Keratinocyte (primary cell): Measurements from ENCODE around the gene RASSF1. TPM values are rescaled to one million over a fixed set of nuclear protein-coding genes. Genes with fewer than 3 reads are reported as not detected.
A peak's percentile ranks its signal among the peaks of the same experiment; 100 is the strongest.

Experiments
- DNase-seq: peaks from one replicate; pipeline ENCODE4 v3.0.0-alpha.2; 2011; ENCODE audit warnings: low read depth, missing footprints, low spot score
- FAIRE-seq: peaks from 2 replicates; lab custom pipeline; 2011; peaks lifted over from hg19 to GRCh38; lab: Jason Lieb, UNC
- H2AFZ ChIP-seq: 2 replicates; pipeline ENCODE4 v1.6.0; 2012; ENCODE audit warnings: low read length, control low read depth, inconsistent platforms; ENCODE audit not compliant: control insufficient read depth
- H3K27ac ChIP-seq: 2 replicates; pipeline ENCODE4 v1.5.1; 2011; ENCODE audit warnings: low read length; ENCODE audit not compliant: control insufficient read depth, insufficient read depth
- H3K27me3 ChIP-seq: 3 replicates; pipeline ENCODE4 v1.6.0; 2011; ENCODE audit warnings: low read length; ENCODE audit not compliant: control insufficient read depth, insufficient read depth; ENCODE audit errors: extremely low read depth
- H3K36me3 ChIP-seq, 2 experiments: 2 replicates in 1 of 2; 3 replicates in 1 of 2; pipeline ENCODE4 v1.5.1; 2011; ENCODE audit warnings: low read length in 2 of 2, mild to moderate bottlenecking in 1 of 2; ENCODE audit not compliant: control insufficient read depth in 2 of 2, insufficient read depth in 2 of 2; ENCODE audit errors: extremely low read depth in 1 of 2
- H3K4me1 ChIP-seq: 3 replicates; pipeline ENCODE4 v1.5.1; 2011; ENCODE audit warnings: low read length; ENCODE audit not compliant: control insufficient read depth, insufficient read depth; ENCODE audit errors: extremely low read depth
- H3K4me2 ChIP-seq: 3 replicates; pipeline ENCODE4 v1.6.0; 2011; ENCODE audit warnings: low read depth, low read length; ENCODE audit not compliant: control insufficient read depth, insufficient read depth; ENCODE audit errors: extremely low read depth
- H3K4me3 ChIP-seq, 3 experiments: fragments of 200-600 bp in 1 of 3; sonication (generic) in 1 of 3; 2 replicates in 2 of 3; 3 replicates in 1 of 3; pipeline ENCODE4 v1.5.1; 2011 to 2016; ENCODE audit warnings: low read length in 3 of 3, mild to moderate bottlenecking in 3 of 3, control low read depth in 2 of 3, inconsistent platforms in 1 of 3, low read depth in 1 of 3, mixed read lengths in 1 of 3, mixed run types in 1 of 3, moderate library complexity in 1 of 3; ENCODE audit not compliant: control insufficient read depth in 2 of 3, insufficient read depth in 2 of 3; ENCODE audit errors: extremely low read depth in 1 of 3
- H3K79me2 ChIP-seq: 2 replicates; pipeline ENCODE4 v1.6.0; 2012; ENCODE audit warnings: low read length; ENCODE audit not compliant: control insufficient read depth, insufficient read depth
- H3K9ac ChIP-seq: 3 replicates; pipeline ENCODE4 v1.6.0; 2011; ENCODE audit warnings: low read length; ENCODE audit not compliant: control insufficient read depth, insufficient read depth; ENCODE audit errors: extremely low read depth
- H3K9me1 ChIP-seq: 3 replicates; pipeline ENCODE4 v1.6.0; 2011; ENCODE audit warnings: low read length; ENCODE audit not compliant: control insufficient read depth, insufficient read depth; ENCODE audit errors: extremely low read depth
- H3K9me3 ChIP-seq: 2 replicates; pipeline ENCODE4 v1.5.1; 2012; ENCODE audit warnings: low read depth, low read length; ENCODE audit not compliant: control insufficient read depth
- H4K20me1 ChIP-seq: 3 replicates; pipeline ENCODE4 v1.6.0; 2011; ENCODE audit warnings: low read length; ENCODE audit not compliant: control insufficient read depth, insufficient read depth; ENCODE audit errors: extremely low read depth
- EZH2 ChIP-seq: IDR thresholded peaks from one replicate; pipeline ENCODE4 v1.6.1; 2012; ENCODE audit warnings: inconsistent platforms, mild to moderate bottlenecking, low read length, moderate library complexity
- dilution Hi-C: fragments of 300-500 bp; cut with MboI; formaldehyde crosslinking; loops from one replicate; pipeline ENCODE4 v1.7.0; 2020; ENCODE audit warnings: low sequenced_read_pairs; ENCODE audit not compliant: extremely low pct_ligation_motif_present
- polyA plus RNA-seq, 5 experiments: library from polyadenylated mRNA; depleted of rRNA in 3 of 5; stranded (reverse) in 3 of 5; stranded (forward) in 1 of 5; unstranded in 1 of 5; fragments of >200 nt; gene quantifications; 1 replicate in 1 of 5; 2 replicates in 3 of 5; 3 replicates in 1 of 5; pipeline versions ENCODE4 v1.2.1 to v1.2.3, GENCODE V29; 2011 to 2012; ENCODE audit warnings: missing spikeins in 2 of 5, low read depth in 1 of 5, low replicate concordance in 1 of 5
- TF ChIP-seq, protein P1 (sequence below), 3 experiments: IDR thresholded peaks in 1 of 3; conservative IDR thresholded peaks in 1 of 3; optimal IDR thresholded peaks in 1 of 3; 2 replicates in 2 of 3; 3 replicates in 1 of 3; pipeline versions ENCODE3 to v1.5.1; 2011; ENCODE audit warnings: low read length in 3 of 3, mild to moderate bottlenecking in 3 of 3, moderate library complexity in 2 of 3, control low read depth in 1 of 3, inconsistent platforms in 1 of 3; ENCODE audit not compliant: insufficient read depth in 2 of 3; ENCODE audit errors: extremely low read depth in 1 of 3

The RASSF1 gene
- polyA plus RNA-seq, 1 donor (not counting 4 experiments of a cell fraction or from before 2014, with no cell fraction given) = 28.5 TPM

DNA sequence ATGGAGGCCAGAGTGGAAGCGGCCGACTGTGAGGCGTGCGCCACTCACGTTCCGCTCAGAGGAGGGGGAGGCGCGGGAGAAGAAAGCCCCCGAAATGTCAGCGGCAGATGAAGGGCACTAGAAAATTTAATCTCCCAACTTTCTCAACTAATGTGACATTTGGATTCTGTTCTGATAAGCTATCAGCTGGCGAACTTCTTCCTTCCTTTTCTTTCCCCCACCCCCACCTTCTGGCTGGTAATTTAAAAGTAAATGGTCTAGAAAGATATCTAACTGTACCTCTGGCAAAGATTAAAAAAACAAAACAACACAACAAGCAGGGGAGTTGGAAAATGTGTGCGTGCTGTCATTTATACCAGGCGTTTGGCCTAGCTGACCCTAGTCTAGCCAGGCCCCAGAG is 45.1 kb upstream of the RASSF1 start:
- peaks cover 34% of the 10 kb centered on the region for H3K27me3 ChIP-seq
- H4K20me1 ChIP-seq = peaks cover 2% of the 10 kb centered on the region
- no peaks in the 10 kb centered on the region for H3K36me3 ChIP-seq
- peaks cover 4% of the 10 kb centered on the region for H3K4me1 ChIP-seq
- no peak overlapping the region for H3K27ac ChIP-seq
- H3K9me3 ChIP-seq = no peaks in the 10 kb centered on the region
- H3K9me1 ChIP-seq = no peaks in the 10 kb centered on the region
- TF ChIP-seq EZH2 = no peak
- TF ChIP-seq, protein P1, sequence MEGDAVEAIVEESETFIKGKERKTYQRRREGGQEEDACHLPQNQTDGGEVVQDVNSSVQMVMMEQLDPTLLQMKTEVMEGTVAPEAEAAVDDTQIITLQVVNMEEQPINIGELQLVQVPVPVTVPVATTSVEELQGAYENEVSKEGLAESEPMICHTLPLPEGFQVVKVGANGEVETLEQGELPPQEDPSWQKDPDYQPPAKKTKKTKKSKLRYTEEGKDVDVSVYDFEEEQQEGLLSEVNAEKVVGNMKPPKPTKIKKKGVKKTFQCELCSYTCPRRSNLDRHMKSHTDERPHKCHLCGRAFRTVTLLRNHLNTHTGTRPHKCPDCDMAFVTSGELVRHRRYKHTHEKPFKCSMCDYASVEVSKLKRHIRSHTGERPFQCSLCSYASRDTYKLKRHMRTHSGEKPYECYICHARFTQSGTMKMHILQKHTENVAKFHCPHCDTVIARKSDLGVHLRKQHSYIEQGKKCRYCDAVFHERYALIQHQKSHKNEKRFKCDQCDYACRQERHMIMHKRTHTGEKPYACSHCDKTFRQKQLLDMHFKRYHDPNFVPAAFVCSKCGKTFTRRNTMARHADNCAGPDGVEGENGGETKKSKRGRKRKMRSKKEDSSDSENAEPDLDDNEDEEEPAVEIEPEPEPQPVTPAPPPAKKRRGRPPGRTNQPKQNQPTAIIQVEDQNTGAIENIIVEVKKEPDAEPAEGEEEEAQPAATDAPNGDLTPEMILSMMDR (optimal IDR thresholded peaks at IDR 0.05 in 1 of 3, IDR thresholded peaks at IDR 0.05 in 1 of 3, conservative IDR thresholded peaks at IDR 0.05 in 1 of 3; ENCODE audit: extremely low read depth in 1 of 3, insufficient read depth in 2 of 3, low read length in 3 of 3) = no peak
- no peaks in the 10 kb centered on the region for H3K79me2 ChIP-seq
- H3K9ac ChIP-seq = no peak overlapping the region
- no peak for FAIRE-seq
- H3K4me2 ChIP-seq = no peak overlapping the region
- no peak overlapping the region for H3K4me3 ChIP-seq
- no peak overlapping the region for H2AFZ ChIP-seq
- DNase-seq = no peak
- dilution Hi-C loops = no loop called here

- no peak overlapping the region for H3K9ac ChIP-seq
- no peak for FAIRE-seq
- dilution Hi-C loops = no loop called here
Observed at GRCh38 chr3:50383750-50384149, 43.1 kb upstream of the RASSF1 start.

More at GRCh38 chr3:50383750-50384149, 43.1 kb upstream of the RASSF1 start:
- H3K9me3 ChIP-seq = no peaks in the 10 kb centered on the region
- H4K20me1 ChIP-seq = peaks cover 3% of the 10 kb centered on the region
- H3K36me3 ChIP-seq = no peaks in the 10 kb centered on the region
- TF ChIP-seq EZH2 = no peak
- TF ChIP-seq, protein P1 (optimal IDR thresholded peaks at IDR 0.05 in 1 of 3, IDR thresholded peaks at IDR 0.05 in 1 of 3, conservative IDR thresholded peaks at IDR 0.05 in 1 of 3; ENCODE audit: extremely low read depth in 1 of 3, insufficient read depth in 2 of 3, low read length in 3 of 3) = peak in 1 of 3 experiments; percentile 18
- H2AFZ ChIP-seq = no peak overlapping the region
- no peaks in the 10 kb centered on the region for H3K9me1 ChIP-seq
- H3K4me1 ChIP-seq = no peaks in the 10 kb centered on the region
- H3K4me2 ChIP-seq = no peak overlapping the region
- no peaks in the 10 kb centered on the region for H3K79me2 ChIP-seq
- H3K27ac ChIP-seq = no peak overlapping the region
- H3K27me3 ChIP-seq = peaks cover 31% of the 10 kb centered on the region
- no peak for DNase-seq
- H3K4me3 ChIP-seq = no peak overlapping the region
